ENCODE data around the gene FHL2. TPM values are rescaled to one million over a fixed set of nuclear protein-coding genes. Genes with fewer than 3 reads are reported as not detected.

The FHL2 gene
- polyA plus RNA-seq, 3 donors from 2014 or later = 0.15 to 0.29 TPM; not detected in 1

DNA sequence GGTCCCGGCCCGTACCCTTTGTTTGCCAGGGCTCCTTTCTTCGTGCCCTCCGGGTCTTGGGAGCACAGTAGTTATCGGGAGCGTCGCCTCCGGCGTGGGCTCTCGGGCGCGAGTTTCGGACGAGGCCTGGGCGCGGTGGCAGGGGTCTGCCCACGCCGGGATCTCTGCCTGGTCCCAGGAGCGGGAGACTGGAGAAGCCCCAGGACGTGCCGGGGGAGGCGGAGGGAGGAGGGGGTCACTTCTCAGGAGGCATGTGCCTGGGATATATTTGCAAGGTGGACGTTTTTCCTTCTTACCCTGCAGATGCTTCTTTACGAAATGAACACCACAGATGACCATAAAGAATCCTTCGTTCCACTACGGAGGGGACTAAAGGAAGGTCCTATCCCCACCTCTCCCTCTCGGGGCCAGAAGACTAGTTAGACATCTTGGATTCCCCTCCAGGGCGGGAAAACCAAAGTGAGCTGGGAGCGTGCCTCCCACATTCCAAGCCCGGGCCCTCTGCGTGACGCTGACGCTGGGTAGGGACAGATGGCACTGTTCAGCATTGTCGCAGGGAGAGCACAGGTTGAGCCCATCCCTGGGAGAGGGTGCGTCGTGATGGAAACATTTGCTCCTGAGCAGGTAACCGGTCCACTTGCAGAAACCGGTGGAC, 483 bp upstream of the FHL2 start:
- no peak for DNase-seq
- no peak overlapping the region for H3K27ac Mint-ChIP-seq
- no peaks in the 10 kb centered on the region for H3K36me3 Mint-ChIP-seq
- peaks cover 0 to 4% (median 0%) of the 10 kb centered on the region in 6 donors for H3K9me3 Mint-ChIP-seq
- H3K27me3 Mint-ChIP-seq (ENCODE audit: low read depth in 3 of 3) = peaks cover 2 to 17% (median 7%) of the 10 kb centered on the region in 3 donors
- H3K4me3 Mint-ChIP-seq = peak overlapping the region; percentile 5 to 39 (median 36)
- H3K4me1 Mint-ChIP-seq = peaks cover 6 to 11% of the 10 kb centered on the region in 2 donors

DNA sequence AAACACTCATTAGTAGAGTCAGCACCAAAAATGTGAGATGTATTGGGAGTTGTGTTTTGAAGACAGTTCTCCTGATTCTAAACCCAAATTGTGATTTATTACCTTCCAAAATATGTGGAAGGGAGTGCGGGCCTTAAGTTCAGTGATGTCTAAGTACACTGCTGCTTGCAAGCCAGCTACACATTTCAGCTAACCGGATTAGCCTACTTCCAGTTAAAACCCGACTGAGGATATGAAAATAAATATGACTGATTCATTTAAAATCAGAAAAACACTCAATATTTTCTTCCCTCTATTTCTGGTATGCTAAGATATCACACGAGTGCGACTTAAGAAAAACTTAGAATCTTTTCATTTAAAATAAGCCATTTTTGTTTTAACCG, 907 bp downstream of the FHL2 start:
- peaks cover 6 to 11% of the 10 kb centered on the region in 2 donors for H3K4me1 Mint-ChIP-seq
- no peak overlapping the region for H3K27ac Mint-ChIP-seq
- H3K9me3 Mint-ChIP-seq = peaks cover 0 to 2% (median 0%) of the 10 kb centered on the region in 6 donors
- no peaks in the 10 kb centered on the region for H3K36me3 Mint-ChIP-seq
- peaks cover 2 to 17% (median 10%) of the 10 kb centered on the region in 3 donors for H3K27me3 Mint-ChIP-seq (ENCODE audit: low read depth in 3 of 3)
- peak overlapping the region; percentile 63 to 77 (median 66) for H3K4me3 Mint-ChIP-seq
- no peak for DNase-seq

DNA sequence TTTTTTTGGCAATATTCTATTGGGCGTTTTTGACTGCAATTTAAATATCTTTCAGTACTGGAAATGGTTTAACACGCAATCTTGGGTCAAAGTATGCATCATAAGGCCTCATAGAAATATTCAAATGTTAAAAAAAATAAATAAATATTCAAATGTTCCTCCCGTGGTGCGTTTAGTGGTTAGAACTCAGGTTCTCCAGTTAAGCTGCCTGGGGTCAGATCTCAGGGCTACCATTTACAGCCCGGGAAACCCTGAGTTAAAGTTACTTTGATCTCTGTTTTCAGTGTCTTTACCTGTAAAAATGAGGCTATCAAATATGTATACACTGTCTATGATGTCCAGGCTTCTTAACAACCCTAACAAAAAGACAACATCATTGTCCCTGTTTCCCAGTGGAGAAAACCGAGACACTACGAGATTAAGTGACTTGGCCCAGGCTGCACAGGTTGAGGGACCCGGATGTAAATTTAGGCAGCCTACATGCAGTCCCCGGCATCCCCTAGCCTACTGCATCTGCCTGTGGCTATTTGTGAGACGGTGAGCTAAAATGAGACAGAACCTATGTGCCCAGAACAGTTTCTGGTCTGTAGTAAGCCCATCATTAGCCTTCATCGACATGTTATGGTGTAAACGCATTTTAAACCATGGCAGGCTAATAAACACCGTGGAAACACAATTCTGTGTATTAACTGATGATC, 1.7 kb downstream of the FHL2 start:
- Mint-ChIP-seq H3K4me1 (peaks cover 6 to 11% of the 10 kb centered on the region in 2 donors), H3K27me3 (ENCODE audit: low read depth in 3 of 3) (peaks cover 4 to 20% (median 12%) of the 10 kb centered on the region in 3 donors), H3K4me3 (peak overlapping the region in 1 of 5 donors; percentile 32), H3K36me3 (no peaks in the 10 kb centered on the region), H3K9me3 (peaks cover 0 to 2% (median 0%) of the 10 kb centered on the region in 6 donors), H3K27ac (no peak overlapping the region)
- DNase-seq = no peak

DNA sequence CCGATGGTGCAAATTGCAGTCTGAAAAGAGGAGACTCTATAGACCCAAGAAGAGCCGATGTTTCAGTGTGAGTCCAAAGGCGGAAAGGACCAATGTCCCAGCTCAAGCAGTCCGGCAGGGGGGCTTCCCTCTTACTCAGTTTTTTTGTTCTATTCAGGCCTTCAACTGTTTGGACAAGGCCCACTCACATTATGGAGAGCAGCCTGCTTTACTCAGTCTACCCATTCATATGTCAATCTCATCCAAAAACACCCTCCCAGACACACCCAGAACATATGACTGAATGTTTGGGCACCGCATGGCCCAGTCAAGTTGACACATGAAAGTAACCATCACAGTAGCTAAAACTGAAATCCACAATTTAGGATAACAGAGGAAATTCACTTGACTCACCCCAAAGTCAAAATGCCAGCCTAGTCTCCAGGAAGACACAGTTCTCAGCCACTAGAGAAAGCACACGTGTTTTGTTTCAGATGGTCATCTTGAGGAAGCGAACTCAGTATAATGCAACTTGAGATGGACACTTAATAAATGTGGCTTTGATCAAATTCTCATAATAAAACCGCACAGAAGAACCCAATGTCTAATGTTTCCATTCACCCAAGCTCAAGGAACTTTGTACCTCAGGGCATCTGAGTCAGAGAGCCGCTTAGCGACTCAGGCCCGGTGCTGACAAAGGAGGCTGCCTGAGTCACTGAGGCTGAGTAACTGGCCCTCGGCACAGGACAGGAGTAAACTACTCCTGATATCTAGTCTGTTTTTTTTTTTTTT, 2.4 kb downstream of the FHL2 start:
- no peaks in the 10 kb centered on the region for H3K36me3 Mint-ChIP-seq

DNA sequence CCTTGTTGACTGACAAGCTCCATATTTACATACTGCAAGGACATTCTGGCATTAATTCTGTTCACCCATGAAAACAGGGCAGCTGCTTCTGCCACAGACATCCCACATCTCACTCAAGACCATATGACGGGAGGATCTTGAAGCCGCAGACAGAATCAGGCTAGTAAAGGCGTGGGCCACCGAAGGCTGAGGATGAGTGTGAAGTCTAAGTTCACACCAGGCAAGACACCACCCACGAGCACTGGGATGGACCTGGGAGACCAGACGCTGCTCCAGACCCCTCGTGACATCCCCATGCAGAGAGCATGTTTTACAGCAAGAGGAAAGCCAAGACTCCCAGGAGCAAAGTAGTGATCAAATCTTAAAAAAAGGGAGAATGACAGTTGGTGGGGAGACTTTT, 3.2 kb downstream of the FHL2 start:
- H3K9me3 Mint-ChIP-seq = peaks cover 0 to 2% (median 0%) of the 10 kb centered on the region in 6 donors
- peaks cover 4 to 20% (median 15%) of the 10 kb centered on the region in 3 donors for H3K27me3 Mint-ChIP-seq (ENCODE audit: low read depth in 3 of 3)
- no peak overlapping the region for H3K27ac Mint-ChIP-seq
- no peak for DNase-seq
- H3K4me3 Mint-ChIP-seq = no peak overlapping the region
- no peaks in the 10 kb centered on the region for H3K36me3 Mint-ChIP-seq
- peaks cover 6 to 11% of the 10 kb centered on the region in 2 donors for H3K4me1 Mint-ChIP-seq

More for the DNA sequence above, 2.4 kb downstream of the FHL2 start:
- Mint-ChIP-seq H3K27me3 (ENCODE audit: low read depth in 3 of 3) (peaks cover 4 to 20% (median 12%) of the 10 kb centered on the region in 3 donors), H3K27ac (no peak overlapping the region), H3K9me3 (peaks cover 0 to 2% (median 0%) of the 10 kb centered on the region in 6 donors), H3K4me3 (no peak overlapping the region), H3K4me1 (peaks cover 6 to 11% of the 10 kb centered on the region in 2 donors)
- no peak for DNase-seq

DNA sequence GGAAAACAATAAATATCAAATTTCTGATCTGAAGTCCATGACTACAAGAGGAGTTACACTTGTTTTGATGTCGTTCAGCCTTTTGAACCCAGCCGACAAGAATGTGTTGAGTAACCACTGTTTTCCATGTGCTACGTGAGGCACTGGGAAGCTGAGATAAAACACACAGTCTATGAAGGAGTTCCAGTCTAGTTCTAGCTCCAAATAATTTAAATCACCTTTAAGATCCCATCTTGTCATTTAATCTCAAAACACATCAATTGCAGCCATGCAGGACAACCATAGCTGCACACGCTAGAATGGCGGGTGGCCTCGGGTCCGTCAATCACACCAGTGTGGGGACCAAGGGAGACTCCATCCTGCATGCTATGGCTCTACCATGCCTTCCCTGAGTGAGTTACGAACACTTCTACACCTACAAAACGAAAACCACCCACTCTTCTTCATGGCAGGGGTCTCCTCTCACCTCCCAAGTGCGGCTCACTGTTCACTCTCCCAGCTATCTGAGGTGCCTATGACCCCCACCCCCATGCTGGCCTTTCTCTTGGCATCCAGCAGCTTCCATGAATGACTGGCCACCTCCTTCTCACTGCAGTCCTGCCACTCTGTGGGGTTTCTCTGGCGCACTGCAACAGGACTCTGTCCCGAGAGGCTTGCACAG, 3.8 kb downstream of the FHL2 start:
- Mint-ChIP-seq H3K27me3 (ENCODE audit: low read depth in 3 of 3) (peaks cover 4 to 16% (median 15%) of the 10 kb centered on the region in 3 donors), H3K27ac (no peak overlapping the region), H3K36me3 (no peaks in the 10 kb centered on the region), H3K9me3 (peaks cover 0 to 2% (median 0%) of the 10 kb centered on the region in 6 donors), H3K4me3 (no peak overlapping the region), H3K4me1 (peaks cover 6 to 11% of the 10 kb centered on the region in 2 donors)
- DNase-seq = no peak

DNA sequence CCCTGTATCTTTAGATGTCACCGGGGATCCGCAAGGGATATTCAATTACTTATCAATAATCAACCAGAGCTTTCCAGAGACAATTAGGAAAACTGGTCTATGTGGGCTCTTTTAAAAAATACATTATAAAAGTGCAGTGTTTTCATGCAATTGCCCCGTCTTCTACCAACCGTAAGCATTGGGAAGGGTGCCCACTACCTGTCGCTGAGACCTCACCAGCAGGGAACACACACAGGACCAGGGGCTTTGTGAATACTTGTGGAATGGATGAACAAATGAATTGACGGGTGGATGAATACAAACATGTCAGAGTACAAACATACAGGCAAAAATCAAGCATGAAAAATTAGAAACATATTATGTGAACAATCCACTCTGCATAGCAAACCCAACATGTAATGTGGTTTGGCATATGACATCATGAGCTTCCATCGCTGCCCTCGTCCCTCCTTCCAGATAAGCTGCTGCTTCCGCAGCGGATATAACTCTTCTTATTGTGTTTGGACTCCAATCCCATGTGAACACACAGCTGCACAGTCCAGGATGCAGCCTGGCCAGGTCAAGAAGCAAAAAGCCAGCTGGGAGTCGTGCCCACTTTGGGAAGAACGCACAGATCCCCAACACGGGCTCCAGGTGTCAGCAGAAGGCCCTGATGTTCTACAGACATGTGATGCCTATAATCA, 5.3 kb downstream of the FHL2 start:
- no peak overlapping the region for H3K4me3 Mint-ChIP-seq
- H3K9me3 Mint-ChIP-seq = peaks cover 0 to 2% (median 0%) of the 10 kb centered on the region in 6 donors
- H3K27ac Mint-ChIP-seq = no peak overlapping the region
- DNase-seq = no peak
- H3K4me1 Mint-ChIP-seq = peaks cover 2 to 5% of the 10 kb centered on the region in 2 donors
- H3K36me3 Mint-ChIP-seq = no peaks in the 10 kb centered on the region
- H3K27me3 Mint-ChIP-seq (ENCODE audit: low read depth in 3 of 3) = peaks cover 4 to 16% (median 16%) of the 10 kb centered on the region in 3 donors

DNA sequence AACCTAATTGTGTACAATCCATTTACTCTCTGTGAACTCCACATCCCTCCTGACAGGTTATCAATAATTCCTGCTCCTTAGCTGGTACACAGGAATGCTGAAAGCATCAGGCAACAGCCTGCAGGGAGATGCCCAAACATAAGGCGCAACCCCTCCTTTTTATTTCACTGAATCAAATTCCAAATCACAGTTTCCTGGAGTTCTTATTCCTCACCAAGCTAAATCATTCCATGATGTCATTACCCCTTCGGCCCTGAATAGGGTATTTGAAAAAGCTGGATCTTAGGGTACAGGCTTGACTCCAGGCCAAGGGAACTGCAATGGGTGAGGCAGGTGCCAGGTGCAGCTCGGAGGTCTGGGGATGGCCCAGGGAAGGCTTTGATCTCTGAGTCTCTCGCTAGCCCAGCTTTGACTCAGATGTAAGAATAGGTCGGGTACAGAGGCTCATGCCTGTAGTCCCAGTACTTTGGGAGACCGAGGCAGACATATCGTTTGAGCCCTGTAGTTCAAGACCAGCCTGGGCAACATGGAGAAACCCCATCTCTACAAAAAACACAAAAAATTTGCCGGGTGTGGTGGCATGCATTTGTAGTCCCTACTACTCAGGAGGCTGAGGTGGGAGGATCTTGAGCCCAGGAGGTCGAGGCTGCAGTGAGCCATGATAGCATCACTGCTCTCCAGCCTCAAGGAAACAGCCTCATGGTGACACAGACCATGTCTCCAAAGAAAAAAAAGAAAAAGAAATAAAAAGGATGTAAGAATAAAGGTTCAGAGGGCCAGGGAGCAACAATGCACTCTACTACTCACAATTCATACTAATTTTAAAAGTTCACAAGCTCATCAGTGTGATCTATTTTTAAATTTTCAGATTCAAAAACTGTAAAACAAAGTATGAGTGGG, 6.8 kb downstream of the FHL2 start:
- peaks cover 4 to 14% (median 9%) of the 10 kb centered on the region in 3 donors for H3K27me3 Mint-ChIP-seq (ENCODE audit: low read depth in 3 of 3)
- H3K27ac Mint-ChIP-seq = no peak overlapping the region
- H3K9me3 Mint-ChIP-seq = no peaks in the 10 kb centered on the region
- no peaks in the 10 kb centered on the region for H3K36me3 Mint-ChIP-seq
- H3K4me3 Mint-ChIP-seq = no peak overlapping the region
- DNase-seq = no peak
- H3K4me1 Mint-ChIP-seq = no peaks in the 10 kb centered on the region

DNA sequence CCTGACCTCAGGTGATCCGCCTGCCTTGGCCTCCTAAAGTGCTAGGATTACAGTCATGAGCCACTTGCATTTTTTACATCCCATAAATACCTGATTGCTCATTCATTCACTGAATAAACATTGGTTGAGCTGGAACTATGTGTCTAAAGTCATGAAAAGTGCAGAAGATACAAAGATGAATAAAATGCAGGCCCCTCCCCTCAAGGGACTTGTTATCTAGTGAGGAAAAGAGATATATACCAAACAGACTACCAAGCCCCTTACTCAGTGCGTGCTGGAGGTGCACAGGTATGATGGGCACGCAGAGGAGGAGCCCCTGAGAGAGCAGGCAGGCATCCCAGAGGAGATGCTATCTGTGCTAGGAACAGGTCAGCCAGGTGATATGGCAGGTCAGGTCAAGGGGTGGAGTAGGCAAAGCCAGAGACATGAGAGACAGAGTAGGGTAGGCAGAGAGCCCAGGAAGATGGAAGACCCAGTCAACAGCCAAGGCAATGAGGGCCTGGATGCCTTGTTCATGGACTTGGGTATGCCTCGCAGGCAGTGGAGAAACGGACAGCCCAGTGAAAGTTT, 7.7 kb downstream of the FHL2 start:
- Mint-ChIP-seq H3K4me1 (no peaks in the 10 kb centered on the region), H3K27ac (no peak overlapping the region), H3K27me3 (ENCODE audit: low read depth in 3 of 3) (peaks cover 4 to 14% (median 5%) of the 10 kb centered on the region in 3 donors), H3K4me3 (no peak overlapping the region), H3K9me3 (no peaks in the 10 kb centered on the region), H3K36me3 (no peaks in the 10 kb centered on the region)
- no peak for DNase-seq

DNA sequence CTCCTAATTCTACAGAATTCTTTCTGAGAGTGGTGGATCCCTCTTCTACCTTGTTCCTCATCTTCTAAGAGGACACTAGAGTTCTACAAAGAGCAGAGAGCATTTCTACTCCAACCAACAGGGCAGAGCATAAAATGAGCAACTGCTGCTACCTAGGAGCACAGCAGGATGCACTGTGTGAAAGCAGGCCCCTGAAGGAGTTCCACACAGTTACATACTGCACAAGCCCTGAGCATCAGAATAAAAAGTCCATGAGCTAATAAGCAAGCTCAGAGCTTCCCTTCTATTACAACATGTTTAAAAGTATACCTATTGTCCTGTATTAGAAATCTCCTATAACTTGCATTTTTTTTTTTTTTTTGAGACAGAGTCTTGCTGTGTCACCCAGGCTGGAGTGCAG, 8.4 kb downstream of the FHL2 start:
- Mint-ChIP-seq H3K4me1 (no peaks in the 10 kb centered on the region), H3K36me3 (no peaks in the 10 kb centered on the region), H3K9me3 (no peaks in the 10 kb centered on the region), H3K27me3 (ENCODE audit: low read depth in 3 of 3) (peaks cover 5 to 11% (median 6%) of the 10 kb centered on the region in 3 donors), H3K4me3 (no peak overlapping the region), H3K27ac (no peak overlapping the region)
- DNase-seq = no peak

DNA sequence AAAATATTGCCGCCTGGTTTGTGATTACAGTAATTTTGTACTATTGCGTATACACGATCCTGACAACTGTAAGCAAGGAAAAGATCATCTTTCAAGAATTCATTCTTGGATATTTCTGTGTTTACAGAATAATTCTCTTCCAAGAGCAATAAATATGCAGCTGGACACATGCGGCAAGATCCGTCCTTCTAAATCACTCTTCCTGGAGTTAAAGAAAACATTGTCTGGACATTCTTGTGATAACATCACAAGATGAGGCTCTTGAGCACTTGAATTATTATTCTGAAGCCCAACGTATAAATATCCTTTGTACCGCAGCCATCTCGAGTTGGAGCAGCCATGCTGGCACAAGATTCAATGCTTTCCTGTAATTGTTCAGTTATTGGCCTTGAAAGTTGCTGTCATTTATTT, 9.9 kb downstream of the FHL2 start:
- no peak for DNase-seq
- Mint-ChIP-seq H3K4me1 (no peaks in the 10 kb centered on the region), H3K27me3 (ENCODE audit: low read depth in 3 of 3) (peaks cover 4 to 11% (median 6%) of the 10 kb centered on the region in 3 donors), H3K4me3 (no peak overlapping the region), H3K36me3 (no peaks in the 10 kb centered on the region), H3K27ac (no peak overlapping the region), H3K9me3 (no peaks in the 10 kb centered on the region)

DNA sequence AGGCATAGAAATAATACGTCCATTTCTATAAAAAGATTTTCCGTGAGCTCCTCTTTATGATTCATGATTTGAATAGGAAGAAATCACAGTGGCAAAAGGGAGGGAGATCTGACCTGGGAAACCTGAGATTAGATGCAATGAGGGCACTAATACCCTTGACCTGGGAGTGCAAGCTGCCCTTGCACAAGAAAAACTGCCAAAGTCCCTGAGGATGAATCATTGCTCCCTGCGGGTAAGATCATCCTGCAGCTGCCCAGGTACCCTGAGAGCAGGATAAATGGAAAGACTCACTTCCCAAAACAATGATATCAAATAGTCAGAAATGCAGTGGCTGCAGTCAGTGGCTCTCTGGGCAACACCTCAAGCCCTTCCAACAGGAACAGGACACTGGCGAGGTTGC, 11.6 kb downstream of the FHL2 start:
- no peak for DNase-seq
- Mint-ChIP-seq H3K9me3 (no peaks in the 10 kb centered on the region), H3K27me3 (ENCODE audit: low read depth in 3 of 3) (peaks cover 4 to 8% (median 5%) of the 10 kb centered on the region in 3 donors), H3K27ac (no peak overlapping the region), H3K4me3 (no peak overlapping the region), H3K36me3 (no peaks in the 10 kb centered on the region), H3K4me1 (no peaks in the 10 kb centered on the region)

All from immature natural killer cell (primary cell).